Suppressor macrophage treated with lipopolysaccharide for 1 hour (primary cell): ENCODE data around the gene TEK.
"Not testable (repeated sequence)": the region's sequence is repeated elsewhere in the genome, so short reads cannot be mapped to it uniquely, and the experiment has no call there.

Source experiments
- DNase-seq, 3 donors: peaks; one replicate each; pipeline ENCODE4 v3.0.0-alpha.2; 2020 to 2022

TEK gene

DNA sequence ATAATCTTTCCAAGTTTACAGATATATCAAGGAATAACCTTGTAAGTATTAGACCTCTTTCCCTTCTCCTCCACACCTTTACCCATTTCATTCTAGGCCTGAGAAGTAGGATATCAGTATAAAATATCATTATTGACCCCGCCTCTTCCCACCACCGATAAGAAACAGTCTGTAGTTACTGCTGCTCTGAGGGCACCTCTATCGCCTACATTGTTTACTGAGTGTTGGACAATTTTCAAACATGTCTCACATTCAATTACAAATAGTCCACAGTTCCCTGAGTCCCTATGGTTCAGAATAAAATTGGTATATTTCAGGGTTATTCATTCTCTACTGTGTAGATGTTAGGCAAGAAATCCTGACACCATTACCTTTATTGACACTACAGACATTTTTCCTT is 73.4 kb downstream of the TEK start:
- no peak for DNase-seq

DNA sequence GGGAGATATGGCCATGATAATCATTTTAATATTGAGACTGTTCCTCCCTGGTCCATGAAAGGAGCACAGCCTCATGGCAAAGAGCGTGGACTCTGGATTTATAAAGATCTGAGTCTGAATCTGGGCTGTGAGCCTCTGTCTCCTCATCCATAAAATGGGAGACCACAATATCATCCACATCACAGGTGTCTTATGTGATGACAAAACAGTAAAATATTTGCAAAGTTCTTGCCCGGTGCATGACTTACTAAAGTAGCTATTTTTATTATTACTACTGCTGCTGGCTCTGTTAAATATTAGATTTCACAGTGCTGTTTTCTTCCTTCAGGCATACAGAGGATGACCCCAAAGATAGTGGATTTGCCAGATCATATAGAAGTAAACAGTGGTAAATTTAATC is 74.1 kb downstream of the TEK start:
- no peak for DNase-seq

DNA sequence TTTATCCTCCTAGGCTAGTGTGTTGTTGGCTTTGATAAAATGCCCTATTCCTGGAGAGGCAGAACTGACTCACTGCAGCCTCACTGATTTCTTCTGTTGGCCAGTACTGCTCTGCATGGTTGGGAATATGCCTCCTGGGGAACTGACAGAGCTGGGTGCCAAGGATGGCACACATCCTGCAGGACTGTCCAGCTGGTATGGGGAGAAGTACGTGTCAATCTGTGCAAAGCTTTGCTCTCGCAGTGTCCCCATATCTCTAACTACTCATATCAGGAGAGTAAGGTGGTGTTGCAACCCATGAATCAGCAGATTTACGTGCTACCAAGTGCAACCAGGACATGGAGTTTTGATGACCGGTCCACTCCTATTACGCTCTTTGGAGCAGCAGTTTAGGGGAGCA is 74.7 kb downstream of the TEK start:
- DNase-seq, result no peak

DNA sequence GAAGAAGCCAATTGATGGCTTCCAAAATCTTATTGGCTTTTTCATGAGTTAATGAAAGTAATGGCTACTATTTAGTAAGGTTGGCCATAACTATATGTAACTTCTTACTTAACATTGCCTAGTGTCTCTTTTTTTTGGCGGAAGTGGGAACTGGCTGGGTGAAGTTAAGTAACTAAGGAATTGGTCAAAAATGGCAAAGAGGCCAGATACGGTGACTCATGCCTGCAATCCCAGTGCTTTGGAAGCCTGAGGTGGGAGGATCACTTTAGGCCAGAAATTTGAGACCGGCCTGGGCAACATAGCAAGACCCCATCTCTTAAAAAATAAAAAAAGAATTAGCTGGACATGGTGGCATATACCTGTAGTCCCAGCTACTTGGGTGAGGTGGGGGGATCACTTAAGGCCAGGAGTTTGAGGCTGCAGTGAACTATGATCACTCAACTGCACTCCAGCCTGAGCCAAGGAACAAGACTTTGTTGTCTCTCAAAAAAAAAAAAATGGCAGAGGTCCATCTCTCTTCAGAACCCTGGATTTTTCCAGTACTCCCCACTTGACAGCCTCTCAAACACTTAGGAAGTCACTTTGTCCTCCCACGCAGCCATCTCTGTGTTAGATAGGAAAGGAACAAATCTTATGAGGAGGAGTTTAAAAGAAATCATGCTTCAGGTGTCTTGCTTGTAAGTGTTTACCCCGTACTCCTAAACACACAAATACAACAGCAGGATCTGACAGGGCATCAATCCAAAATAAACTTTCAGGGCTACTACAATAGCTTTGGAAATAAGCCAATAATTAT is 75.7 kb downstream of the TEK start:
- peak in 1 of 3 donors; percentile 71 for DNase-seq

DNA sequence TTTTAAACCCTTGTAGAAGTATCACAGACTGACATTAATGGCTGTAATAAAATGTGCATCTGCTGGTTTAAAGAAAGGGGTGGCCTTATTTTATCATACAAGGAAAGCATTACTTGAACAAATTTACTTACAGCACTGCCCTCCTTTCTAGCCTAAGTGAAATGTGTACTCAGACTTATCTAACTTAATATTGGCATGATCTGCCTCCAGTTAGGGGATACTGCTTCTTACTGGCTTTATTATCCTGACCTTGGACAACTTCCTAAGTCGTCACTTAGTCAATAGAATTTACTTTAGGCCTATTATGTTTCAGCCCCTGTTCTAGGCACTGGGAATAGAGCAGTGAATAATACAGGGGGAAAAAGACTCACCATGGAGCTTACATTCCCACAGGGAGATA is 79.4 kb downstream of the TEK start:
- DNase-seq, result no peak

DNA sequence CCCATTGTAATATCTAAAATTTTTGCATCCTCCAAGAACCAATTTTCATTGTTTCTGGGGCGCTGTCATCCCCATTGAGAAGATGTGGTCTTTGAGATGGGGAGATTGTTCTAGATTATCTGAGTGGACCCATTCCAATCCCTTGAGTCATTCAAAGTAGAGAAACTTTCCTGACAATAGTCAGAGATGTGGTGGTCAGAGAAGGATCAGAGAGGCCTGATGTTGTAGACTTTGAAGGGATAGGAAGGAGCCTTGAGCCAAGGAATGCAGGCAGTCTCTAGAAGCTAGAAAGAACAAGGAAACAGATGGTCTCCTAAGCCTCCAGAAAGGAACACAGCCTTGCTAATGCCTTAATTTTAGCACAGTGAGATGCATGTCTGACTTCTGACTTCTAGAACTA is 80.4 kb downstream of the TEK start:
- DNase-seq, result no peak

DNA sequence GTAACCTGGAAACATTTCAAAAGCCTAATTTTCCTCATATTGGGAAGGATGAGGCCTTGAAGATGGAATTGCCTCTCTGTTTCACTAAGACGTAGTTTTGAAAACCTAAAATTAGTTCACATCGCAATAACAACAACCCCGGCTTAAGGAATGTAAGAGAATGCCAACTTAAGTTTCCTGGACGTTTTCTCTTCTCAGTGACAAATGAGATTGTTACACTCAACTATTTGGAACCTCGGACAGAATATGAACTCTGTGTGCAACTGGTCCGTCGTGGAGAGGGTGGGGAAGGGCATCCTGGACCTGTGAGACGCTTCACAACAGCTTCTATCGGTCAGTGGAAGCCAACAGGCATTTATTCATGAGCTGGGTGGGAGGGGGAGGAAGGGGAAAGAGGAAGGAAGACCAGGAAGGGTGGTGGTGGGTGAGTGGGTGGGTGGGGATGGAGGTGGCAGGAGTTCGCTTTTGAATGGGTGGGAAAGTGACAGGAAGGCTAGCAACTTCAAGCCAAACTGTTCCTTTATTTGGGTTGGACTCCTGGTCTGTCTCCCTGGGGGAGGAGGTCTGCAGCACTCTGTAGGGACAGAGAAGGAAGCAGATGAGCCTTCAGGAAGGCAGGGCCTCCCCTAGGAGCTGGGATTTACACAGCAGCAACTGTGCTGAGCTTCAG is 83.4 kb downstream of the TEK start:
- peak in 1 of 3 donors; percentile 18 for DNase-seq

DNA sequence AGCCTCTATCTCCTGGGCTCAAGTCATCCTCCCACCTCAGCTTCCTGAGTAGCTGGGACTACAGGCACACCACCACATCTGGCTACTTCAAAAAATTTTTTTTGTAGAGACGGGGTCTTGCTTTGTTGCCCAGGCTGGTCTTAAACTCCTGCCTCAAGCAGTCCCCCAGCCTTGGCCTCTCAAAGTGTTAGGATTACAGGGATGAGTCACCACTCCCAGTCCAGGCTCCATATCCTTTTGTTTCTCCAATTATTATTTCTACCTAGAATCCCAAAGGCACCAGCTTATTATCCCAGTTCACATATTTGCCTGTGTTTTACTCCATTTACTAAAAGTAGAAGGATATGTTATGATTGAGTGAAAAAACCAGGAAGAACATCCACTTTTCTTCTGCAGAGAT is 84.9 kb downstream of the TEK start:
- DNase-seq, result no peak

DNA sequence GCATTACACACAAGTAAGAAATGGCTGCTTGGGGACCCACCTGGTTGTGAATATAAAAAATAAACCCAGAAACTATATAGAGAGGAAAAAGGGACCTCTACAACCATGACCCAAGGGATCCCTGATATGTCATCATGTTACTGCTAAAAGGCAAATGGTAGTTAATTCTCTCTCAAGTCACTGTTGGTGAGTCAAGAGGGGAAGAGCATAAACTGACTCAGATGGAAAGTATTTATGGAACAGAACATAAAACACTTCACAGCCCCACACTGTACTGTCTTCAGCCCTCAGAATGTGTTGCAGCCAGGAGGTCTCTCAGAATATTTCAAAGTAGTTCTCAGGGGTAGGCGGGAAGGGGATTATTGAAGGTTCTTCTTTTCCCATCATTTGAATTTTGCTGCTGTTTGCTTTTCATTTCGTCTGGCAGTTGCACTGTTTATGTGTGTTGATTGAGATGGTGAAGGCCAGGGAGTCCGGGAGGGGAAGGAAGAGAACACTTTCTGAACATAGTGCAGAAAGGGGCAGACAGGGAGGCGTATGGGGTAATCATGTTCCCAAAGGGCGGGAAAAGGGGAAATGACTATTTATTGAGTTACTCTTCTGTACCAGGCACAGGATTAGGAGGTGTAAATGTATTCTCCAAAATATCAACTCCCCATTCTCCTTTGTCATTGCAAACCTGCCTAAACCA is 85.5 kb downstream of the TEK start:
- peak in 2 of 3 donors; percentile 4 to 35 for DNase-seq

DNA sequence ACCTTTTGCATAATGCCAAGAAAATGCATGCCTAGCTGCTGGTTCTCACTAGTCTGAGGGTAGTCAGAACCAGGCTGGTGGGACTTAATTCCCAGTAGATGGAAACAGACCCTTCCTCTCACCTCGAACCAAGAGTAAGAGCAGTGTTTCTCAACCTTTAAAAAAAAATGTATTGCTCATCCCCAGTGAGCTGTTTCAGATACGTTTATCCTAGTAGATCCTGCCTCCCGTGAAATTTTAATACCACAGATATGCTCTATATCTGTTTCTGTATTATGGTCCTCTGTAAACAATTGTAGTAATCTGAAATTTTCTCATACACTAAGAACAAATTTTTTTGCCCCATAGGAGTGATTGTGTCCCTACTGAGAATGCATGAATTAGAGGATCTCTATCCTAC is 86.2 kb downstream of the TEK start:
- no peak for DNase-seq

DNA sequence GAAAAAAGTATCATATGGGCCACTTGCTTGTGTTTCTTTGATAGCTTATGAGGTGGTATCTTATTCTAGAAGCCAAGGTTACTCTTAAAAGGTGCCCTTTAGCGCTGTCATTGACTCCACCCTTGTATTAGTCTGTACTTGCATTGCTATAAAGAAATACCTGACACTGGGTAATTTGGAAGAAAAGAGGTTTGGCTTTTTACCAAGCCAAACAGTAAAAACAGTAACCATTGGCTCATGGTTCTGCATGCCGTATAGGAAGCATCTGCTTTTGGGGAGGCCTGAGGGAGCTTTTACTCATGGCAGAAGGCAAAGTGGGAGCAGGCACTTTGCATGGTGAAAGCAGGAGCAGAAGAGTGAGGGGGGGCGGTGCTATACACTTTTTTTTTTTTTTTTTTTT is 87.4 kb downstream of the TEK start:
- DNase-seq, result no peak

DNA sequence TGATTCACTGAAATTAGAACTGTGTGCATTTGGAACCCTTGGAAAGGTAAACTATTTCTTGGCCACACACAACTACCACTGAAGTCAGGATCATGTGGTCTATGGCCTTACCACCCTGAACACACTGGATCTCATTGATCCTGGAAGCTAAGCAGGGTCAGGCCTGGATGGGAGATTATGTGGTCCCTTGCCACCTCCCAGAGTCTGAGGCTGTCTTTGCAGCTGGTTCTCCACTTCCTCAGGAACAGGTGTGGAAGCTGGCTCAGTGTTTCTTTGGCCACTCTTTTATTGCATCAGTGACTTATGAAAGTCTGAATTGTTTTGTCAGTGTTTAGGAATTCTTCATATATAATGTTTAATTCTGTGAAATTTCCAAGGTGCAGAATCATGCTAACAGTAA is 89.2 kb downstream of the TEK start:
- DNase-seq, result no peak

DNA sequence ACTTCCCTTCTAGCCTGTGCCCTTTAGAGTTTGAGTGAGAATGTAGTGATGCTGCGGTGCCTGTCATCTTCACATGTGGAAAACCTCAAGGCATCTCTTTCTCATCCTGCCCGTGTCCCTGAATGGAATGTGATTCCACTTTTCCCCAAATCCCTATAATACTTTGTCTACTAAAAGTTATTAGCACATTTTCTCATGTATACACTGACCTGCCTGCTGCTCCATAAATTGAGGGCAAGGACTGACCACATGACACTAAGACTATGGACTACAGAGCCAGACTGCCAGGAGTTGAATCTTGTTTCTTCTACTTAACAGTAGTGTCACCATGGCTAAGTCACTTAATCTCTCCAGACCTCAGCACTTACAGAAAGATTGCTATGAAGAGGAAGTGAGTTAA is 93.0 kb downstream of the TEK start:
- DNase-seq, result no peak

DNA sequence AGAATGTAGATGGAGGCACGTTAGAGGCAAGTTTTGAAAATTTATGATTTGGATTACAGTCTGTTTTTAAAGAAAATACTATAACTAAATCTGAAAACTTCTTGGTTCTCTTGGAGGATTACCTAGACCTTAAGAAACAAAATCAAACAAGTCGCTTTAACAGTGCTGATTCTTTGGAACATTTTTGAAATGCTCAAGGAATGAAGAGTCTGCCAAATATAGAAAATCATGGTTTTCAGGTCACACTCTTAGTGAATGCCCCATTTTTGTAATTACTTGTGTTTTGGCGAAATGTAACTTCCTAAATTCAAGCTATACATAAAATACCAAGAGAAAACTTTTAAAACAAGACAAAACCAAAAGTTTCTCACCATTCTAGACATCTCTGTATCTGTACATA is 94.8 kb downstream of the TEK start:
- DNase-seq, result no peak

DNA sequence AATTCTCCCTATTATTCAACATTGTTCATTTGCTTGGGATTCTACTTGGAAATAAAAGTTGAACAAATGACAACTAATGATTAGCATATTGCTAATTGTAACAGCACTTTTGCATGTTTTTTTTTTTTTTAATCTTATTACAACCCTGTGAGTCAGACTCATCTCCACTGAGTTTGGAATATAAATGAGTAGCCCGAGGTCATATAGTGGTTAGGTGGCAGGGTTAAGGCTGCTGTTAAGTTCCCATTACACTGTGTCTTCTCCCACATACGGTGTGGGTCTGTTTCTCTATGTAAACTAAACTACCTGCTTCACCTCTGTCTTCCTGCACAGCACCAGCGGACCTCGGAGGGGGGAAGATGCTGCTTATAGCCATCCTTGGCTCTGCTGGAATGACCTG is 95.6 kb downstream of the TEK start:
- DNase-seq, result no peak

DNA sequence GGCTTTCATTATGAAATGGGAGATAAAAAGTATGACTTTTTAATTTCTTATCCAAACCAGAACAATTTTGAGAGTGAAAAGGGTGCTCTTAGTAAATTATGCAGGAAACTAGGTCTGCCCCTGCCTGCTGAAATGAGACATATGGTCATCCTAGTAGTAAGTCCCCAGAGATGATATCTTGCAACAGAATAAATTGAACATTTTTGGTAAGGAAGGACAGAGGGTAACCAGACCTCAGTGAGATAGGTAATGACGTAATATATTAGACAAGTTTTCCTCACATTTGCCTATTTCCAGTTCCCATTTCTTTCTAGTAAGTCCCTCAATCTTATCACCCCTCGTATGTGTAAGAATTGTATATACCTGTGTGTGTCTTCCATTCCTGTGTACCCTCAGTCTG is 96.2 kb downstream of the TEK start:
- no peak for DNase-seq

DNA sequence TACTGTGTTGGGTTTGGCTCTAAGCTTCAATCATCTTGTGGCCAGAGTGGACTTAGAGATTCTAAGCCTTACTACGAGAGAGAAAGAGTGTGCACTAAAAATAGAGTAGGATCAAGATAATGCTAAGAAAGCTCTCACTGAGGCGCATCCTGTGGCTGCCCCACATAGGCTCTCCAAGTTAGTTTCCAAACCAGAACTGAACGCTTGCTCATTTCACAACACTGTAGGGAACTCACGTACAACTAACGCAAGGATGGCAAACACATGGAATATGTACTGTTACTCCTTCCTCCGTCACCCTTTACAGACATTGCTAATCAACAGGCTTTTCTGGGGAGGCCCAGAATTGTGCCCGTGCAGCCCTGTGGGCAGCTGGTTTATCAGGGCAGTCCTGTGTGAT is 97.0 kb downstream of the TEK start:
- peak in 1 of 3 donors; percentile 10 for DNase-seq

DNA sequence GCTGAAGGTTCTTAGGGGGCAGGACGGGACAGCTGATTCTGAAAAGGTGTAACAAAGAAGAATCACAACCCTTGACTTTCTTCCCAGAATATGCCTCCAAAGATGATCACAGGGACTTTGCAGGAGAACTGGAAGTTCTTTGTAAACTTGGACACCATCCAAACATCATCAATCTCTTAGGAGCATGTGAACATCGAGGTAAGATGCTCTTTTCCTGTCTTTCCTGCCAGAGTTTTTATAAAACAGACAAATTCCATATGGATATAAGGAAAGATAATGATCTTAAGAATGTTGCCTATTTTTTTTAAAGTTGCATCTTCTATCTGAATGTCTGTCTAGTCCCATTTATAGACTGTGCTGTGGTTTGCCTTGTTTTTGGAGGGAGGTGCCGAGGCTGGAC is 100.0 kb downstream of the TEK start:
- DNase-seq, result no peak

DNA sequence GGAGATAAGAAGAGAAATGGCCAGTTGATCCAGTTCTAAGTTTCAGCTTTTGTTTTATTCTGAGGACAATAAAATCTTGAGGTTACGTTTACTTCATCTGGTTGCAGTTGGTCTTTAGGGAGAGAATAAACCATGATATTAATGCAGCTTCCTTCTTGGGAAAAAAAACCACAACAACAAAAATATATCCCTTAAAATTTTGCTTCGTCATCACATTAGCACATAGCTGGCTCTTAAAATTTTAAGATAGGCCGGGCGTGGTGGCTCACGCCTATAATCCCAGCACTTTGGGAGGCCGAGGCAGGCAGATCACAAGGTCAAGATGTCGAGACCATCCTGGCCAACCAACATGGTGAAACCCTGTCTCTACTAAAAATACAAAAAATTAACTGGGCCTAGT is 101.6 kb downstream of the TEK start:
- no peak for DNase-seq

DNA sequence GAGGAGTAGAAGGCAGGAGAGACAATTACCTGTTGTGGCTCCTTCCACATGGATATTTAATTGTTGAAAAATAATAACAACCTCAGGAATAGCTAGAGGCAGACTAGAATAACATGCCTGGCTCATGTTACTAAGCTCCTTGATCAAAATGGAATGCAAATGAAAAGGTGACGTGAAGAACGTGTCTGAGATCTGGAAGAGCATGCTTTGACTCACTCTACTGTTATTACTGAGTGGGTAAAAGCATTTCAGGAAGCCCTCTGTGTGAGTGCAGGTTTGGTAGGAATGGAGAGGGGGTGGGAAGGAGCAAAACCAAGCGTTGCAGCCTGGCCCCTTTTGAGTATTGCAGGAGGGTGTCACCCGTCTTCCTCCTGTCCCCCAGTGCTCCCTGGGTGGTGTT is 103.2 kb downstream of the TEK start:
- DNase-seq, result no peak

DNA sequence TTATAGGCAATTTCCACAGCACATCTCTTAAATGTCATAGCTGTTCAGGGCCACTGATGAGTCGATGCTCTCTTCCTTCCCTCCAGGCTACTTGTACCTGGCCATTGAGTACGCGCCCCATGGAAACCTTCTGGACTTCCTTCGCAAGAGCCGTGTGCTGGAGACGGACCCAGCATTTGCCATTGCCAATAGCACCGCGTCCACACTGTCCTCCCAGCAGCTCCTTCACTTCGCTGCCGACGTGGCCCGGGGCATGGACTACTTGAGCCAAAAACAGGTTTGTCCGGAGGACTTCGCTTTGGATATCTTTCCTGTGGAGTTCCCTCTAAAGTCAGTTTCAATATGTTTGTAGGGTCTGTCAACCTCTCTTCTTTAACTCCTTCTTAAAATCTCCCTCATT is 103.6 kb downstream of the TEK start:
- DNase-seq, result no peak

DNA sequence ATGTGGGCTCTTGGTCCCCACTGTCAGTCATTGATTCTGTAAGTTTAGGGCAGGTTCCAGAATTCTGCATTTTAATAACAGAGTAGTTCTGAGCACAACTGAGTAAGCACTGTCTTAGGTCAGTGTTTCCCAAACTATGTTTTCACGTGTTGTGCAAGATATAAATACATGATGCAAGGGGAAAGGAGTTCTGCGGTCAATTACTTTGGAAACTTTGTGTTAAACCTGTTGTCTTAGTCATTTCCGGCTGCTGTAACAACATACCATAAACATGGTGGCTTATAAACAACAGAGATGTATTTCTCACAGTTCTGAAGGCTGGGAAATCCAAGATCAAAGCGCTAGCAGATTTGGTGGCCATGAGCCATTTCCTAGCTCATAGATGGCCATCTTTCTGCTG is 118.2 kb downstream of the TEK start:
- peak in 2 of 3 donors; percentile 0 to 5 for DNase-seq

DNA sequence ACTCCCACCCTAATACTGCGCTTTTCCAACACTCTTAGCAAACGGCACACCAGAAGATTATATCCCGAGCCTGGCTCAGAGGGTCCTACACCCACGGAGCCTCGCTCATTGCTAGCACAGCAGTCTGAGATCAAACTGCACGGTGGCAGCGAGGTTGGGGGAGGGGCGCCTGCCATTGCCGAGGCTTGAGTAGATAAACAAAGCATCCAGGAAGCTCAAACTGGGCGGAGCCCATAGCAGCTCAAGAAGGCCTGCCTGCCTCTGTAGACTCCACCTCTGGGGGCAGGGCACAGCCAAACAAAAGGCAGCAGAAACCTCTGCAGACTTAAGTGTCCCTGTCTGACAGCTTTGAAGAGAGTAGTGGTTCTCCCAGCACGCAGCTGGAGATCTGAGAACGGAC is 130.6 kb downstream of the TEK start:
- DNase-seq, result not testable (repeated sequence)

DNA sequence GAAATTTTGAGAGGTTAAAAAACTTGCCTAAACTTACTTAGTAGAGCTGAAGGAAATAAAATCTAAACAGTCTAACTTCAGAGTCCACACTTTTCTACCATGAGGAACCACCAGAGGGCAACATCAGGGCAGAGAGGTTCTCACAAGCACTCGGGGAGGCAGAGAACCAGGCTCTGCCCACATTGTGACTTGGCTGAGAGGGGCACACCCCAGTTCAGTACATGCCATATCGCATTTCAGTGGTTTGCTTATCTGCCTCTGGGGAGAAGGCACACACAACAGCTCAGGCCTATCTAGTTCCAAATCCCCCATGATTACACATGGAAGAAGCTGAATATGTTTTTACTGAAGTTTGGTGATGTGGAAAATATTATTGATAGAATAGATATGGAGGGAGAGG is 138.7 kb downstream of the TEK start:
- DNase-seq, result peak; percentile 30 to 44 (median 38)
